ENCODE measurements around the gene COL18A1.

COL18A1 gene

DNA sequence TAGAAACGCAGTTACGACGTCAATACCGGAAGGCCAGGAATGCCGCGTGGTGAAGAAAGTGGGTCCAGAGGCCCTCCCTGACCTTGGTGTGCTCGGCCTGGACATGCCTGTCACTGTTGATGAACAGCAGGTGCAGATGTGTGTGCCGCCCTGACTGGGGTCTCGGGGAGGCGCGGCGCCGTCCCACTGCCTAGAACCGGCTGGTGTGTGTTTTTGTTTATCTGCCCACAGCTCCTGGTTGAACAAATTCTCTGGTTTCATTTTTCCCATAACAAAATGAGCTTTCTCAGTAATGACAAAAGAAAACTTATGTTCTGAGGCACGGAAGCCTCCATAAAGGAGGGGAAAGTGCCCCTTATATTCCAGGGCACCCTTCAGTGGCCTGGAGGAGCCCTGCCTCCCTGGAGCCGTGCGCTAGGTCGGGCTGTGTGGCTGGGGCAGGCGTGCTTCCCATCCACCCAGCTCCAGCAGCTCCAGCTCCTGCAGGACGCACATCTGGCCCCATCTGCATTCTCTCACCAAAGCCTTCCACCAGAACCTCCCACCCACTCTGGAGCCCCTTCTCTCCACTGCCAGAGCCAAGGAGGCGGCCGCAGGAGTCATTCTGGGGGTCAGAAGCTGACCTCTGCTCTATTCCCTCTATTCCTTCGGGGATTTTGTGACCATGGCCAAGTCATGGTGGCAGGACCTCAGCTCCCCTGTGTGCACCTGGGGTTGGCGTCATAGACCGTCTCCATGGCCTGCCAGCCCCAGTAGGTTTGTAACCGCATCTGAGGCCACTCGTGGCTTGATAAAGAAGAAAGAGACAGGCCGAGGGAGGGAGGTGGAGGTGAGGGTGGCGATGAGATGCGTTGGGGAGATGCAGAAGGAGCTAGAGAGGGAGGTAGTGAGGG lies 20.1 kb upstream of the COL18A1 start:
- no peak overlapping the region for H3K4me3 ChIP-seq (ENCODE audit: low read length in 2 of 2)
- H3K27ac ChIP-seq (replicated peaks; ENCODE audit: low read length): no peak overlapping the region
- H2BK5ac ChIP-seq (ENCODE audit: low read length): no peak overlapping the region
- no peak overlapping the region for H3K9ac ChIP-seq (ENCODE audit: low read depth, low read length, poor library complexity)
- peak overlapping the region; percentile 48 for H4K8ac ChIP-seq (ENCODE audit: low read depth, low read length)
- H2BK15ac ChIP-seq (ENCODE audit: low read length): peak overlapping the region; percentile 27
- peak overlapping the region; percentile 62 for H3K18ac ChIP-seq (ENCODE audit: low read length)
- peak overlapping the region; percentile 76 for H3K14ac ChIP-seq (ENCODE audit: low read length)
- peak overlapping the region; percentile 86 for H2BK12ac ChIP-seq (ENCODE audit: low read length)
- H3K4ac ChIP-seq (ENCODE audit: low read length): no peak overlapping the region
- H3K36me3 ChIP-seq (replicated peaks in 1 of 2; ENCODE audit: control insufficient read depth in 2 of 2, insufficient read depth in 2 of 2, low read length in 2 of 2): peaks cover 0 to 3% of the 10 kb centered on the region in 2 donors
- WGBS, 2 donors (ENCODE audit: extremely low coverage in 2 of 2, insufficient read length in 2 of 2, insufficient replicate concordance in 1 of 2): 100% methylated on average over 3 of the region's 30 CpGs; no CpG with 5 or more reads in 1 of the 2 donors
- H2AK5ac ChIP-seq (ENCODE audit: low read depth, low read length): peak overlapping the region; percentile 30
- peaks cover 0 to 9% of the 10 kb centered on the region in 2 donors for H3K9me3 ChIP-seq (replicated peaks in 1 of 2; ENCODE audit: control insufficient read depth in 2 of 2, insufficient read depth in 1 of 2, low read depth in 1 of 2, low read length in 2 of 2)
- H2BK120ac ChIP-seq (ENCODE audit: low read depth, low read length): no peak overlapping the region
- H4K91ac ChIP-seq (ENCODE audit: low read depth, low read length, poor library complexity): no peak overlapping the region
- no peak overlapping the region for H3K23ac ChIP-seq (ENCODE audit: low read depth, low read length, poor library complexity)
- no peak overlapping the region for H3K4me2 ChIP-seq (ENCODE audit: insufficient read depth, low read length, poor library complexity, severe bottlenecking)
- H3K4me1 ChIP-seq (ENCODE audit: control insufficient read depth in 2 of 2, insufficient read depth in 1 of 2, low read depth in 1 of 2, low read length in 2 of 2): peaks cover 0 to 15% of the 10 kb centered on the region in 2 donors
- H3K79me1 ChIP-seq (ENCODE audit: low read depth, low read length): peaks cover 2% of the 10 kb centered on the region
- no peak for DNase-seq (ENCODE audit: low spot score)
- H2AFZ ChIP-seq (ENCODE audit: low read length): no peak overlapping the region
- peaks cover 0 to 82% (median 7%) of the 10 kb centered on the region in 3 experiments for H3K27me3 ChIP-seq (ENCODE audit: control insufficient read depth in 3 of 3, insufficient read depth in 3 of 3, low read depth in 1 of 3, low read length in 3 of 3)

DNA sequence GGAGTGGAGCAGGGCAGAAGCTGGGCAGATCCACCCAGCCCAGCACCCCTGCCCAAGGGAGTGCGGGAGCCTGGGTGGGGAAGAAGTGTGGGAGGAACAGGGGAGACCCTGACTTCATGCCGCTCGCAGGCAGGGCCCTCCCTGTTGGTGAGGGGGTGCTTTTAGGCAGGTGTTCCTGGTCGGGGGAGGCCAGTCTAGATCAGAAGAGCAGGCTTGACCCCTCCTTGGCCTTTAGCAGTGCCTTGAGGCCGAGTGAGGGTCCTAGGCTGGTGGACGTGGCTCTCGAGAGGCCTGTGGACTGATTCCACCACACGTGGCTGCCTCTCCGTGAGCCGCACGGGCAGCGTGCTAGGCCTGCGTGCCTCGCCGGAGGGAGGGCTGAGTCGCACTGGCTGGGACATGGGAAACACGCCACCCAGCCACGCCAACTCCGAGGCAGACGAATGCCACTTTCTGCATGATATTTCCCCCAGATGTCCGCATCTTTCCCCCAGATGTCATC lies 19.4 kb upstream of the COL18A1 start:
- Histone ChIP-seq H2AFZ (ENCODE audit: low read length) (no peak overlapping the region), H4K8ac (ENCODE audit: low read depth, low read length) (peak overlapping the region; percentile 48), H3K4ac (ENCODE audit: low read length) (no peak overlapping the region), H3K36me3 (replicated peaks in 1 of 2; ENCODE audit: control insufficient read depth in 2 of 2, insufficient read depth in 2 of 2, low read length in 2 of 2) (peaks cover 0 to 1% of the 10 kb centered on the region in 2 donors), H3K79me1 (ENCODE audit: low read depth, low read length) (peaks cover 2% of the 10 kb centered on the region), H3K14ac (ENCODE audit: low read length) (peak overlapping the region; percentile 92), H3K27ac (replicated peaks; ENCODE audit: low read length) (no peak overlapping the region), H3K4me3 (ENCODE audit: low read length in 2 of 2) (no peak overlapping the region), H3K18ac (ENCODE audit: low read length) (peak overlapping the region; percentile 81), H3K27me3 (ENCODE audit: control insufficient read depth in 3 of 3, insufficient read depth in 3 of 3, low read depth in 1 of 3, low read length in 3 of 3) (peaks cover 0 to 82% (median 4%) of the 10 kb centered on the region in 3 experiments), H4K91ac (ENCODE audit: low read depth, low read length, poor library complexity) (no peak overlapping the region), H2BK120ac (ENCODE audit: low read depth, low read length) (no peak overlapping the region), H3K4me1 (ENCODE audit: control insufficient read depth in 2 of 2, insufficient read depth in 1 of 2, low read depth in 1 of 2, low read length in 2 of 2) (peaks cover 0 to 13% of the 10 kb centered on the region in 2 donors), H3K4me2 (ENCODE audit: insufficient read depth, low read length, poor library complexity, severe bottlenecking) (no peak overlapping the region), H2AK5ac (ENCODE audit: low read depth, low read length) (peak overlapping the region; percentile 30), H3K23ac (ENCODE audit: low read depth, low read length, poor library complexity) (no peak overlapping the region), H2BK5ac (ENCODE audit: low read length) (no peak overlapping the region), H2BK15ac (ENCODE audit: low read length) (peak overlapping the region; percentile 27), H3K9ac (ENCODE audit: low read depth, low read length, poor library complexity) (peak overlapping the region; percentile 37), H2BK12ac (ENCODE audit: low read length) (peak overlapping the region; percentile 86), H3K9me3 (replicated peaks in 1 of 2; ENCODE audit: control insufficient read depth in 2 of 2, insufficient read depth in 1 of 2, low read depth in 1 of 2, low read length in 2 of 2) (peaks cover 0 to 7% of the 10 kb centered on the region in 2 donors)
- DNase-seq (ENCODE audit: low spot score): no peak
- no CpG with 5 or more reads among the region's 21 CpGs for WGBS, 2 donors (ENCODE audit: extremely low coverage in 2 of 2, insufficient read length in 2 of 2, insufficient replicate concordance in 1 of 2)

DNA sequence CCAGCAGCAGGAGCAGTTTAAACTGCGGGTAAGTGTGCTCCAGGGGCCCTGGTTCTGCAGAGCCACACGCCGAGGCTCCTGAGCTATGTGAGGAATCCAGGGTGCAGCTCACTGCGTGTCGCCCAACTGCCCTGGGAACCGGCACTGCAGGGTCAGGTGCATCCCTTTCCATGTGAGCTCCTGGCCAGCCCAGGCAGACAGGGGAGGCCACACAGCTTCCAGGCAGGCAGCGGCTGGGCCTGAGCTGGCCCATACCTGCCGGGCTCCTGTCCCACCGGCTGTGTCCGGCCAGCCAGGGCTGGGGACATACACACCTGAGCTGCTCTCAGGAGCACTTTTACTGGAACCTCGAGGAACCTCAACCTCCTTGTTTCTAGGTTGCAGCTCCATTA lies 18.6 kb upstream of the COL18A1 start:
- H2BK12ac ChIP-seq (ENCODE audit: low read length): peak overlapping the region; percentile 50
- H3K23ac ChIP-seq (ENCODE audit: low read depth, low read length, poor library complexity): peak overlapping the region; percentile 60
- H4K91ac ChIP-seq (ENCODE audit: low read depth, low read length, poor library complexity): no peak overlapping the region
- H2BK5ac ChIP-seq (ENCODE audit: low read length): no peak overlapping the region
- H3K27me3 ChIP-seq (ENCODE audit: control insufficient read depth in 3 of 3, insufficient read depth in 3 of 3, low read depth in 1 of 3, low read length in 3 of 3): peaks cover 0 to 81% (median 0%) of the 10 kb centered on the region in 3 experiments
- peaks cover 0 to 5% of the 10 kb centered on the region in 2 donors for H3K9me3 ChIP-seq (replicated peaks in 1 of 2; ENCODE audit: control insufficient read depth in 2 of 2, insufficient read depth in 1 of 2, low read depth in 1 of 2, low read length in 2 of 2)
- no peak overlapping the region for H3K4ac ChIP-seq (ENCODE audit: low read length)
- H2BK15ac ChIP-seq (ENCODE audit: low read length): no peak overlapping the region
- no peak overlapping the region for H2BK120ac ChIP-seq (ENCODE audit: low read depth, low read length)
- no peaks in the 10 kb centered on the region for H3K36me3 ChIP-seq (replicated peaks in 1 of 2; ENCODE audit: control insufficient read depth in 2 of 2, insufficient read depth in 2 of 2, low read length in 2 of 2)
- no peak overlapping the region for H3K4me2 ChIP-seq (ENCODE audit: insufficient read depth, low read length, poor library complexity, severe bottlenecking)
- H2AFZ ChIP-seq (ENCODE audit: low read length): no peak overlapping the region
- no CpG with 5 or more reads among the region's 11 CpGs for WGBS, 2 donors (ENCODE audit: extremely low coverage in 2 of 2, insufficient read length in 2 of 2, insufficient replicate concordance in 1 of 2)
- peaks cover 0 to 12% of the 10 kb centered on the region in 2 donors for H3K4me1 ChIP-seq (ENCODE audit: control insufficient read depth in 2 of 2, insufficient read depth in 1 of 2, low read depth in 1 of 2, low read length in 2 of 2)
- H4K8ac ChIP-seq (ENCODE audit: low read depth, low read length): no peak overlapping the region
- H3K79me1 ChIP-seq (ENCODE audit: low read depth, low read length): peaks cover 1% of the 10 kb centered on the region
- H3K18ac ChIP-seq (ENCODE audit: low read length): peak overlapping the region; percentile 39
- H3K14ac ChIP-seq (ENCODE audit: low read length): peak overlapping the region; percentile 64
- DNase-seq (ENCODE audit: low spot score): no peak
- H3K9ac ChIP-seq (ENCODE audit: low read depth, low read length, poor library complexity): peak overlapping the region; percentile 12
- H3K4me3 ChIP-seq (ENCODE audit: low read length in 2 of 2): peak overlapping the region in 1 of 2 donors; percentile 47
- H3K27ac ChIP-seq (replicated peaks; ENCODE audit: low read length): no peak overlapping the region
- peak overlapping the region; percentile 95 for H2AK5ac ChIP-seq (ENCODE audit: low read depth, low read length)
